Stimulated activated CD4-positive, alpha-beta T cell treated with anti-CD3 and anti-CD28 coated beads, Interleukin-15, amount 100 ng/mL, for 48 hours (primary cell): ENCODE measurements around the gene DAPP1.

Source experiments
- DNase-seq, 2 donors: peaks; one replicate each; pipeline ENCODE4 v3.0.0-alpha.2; 2020; ENCODE audit warnings: low read depth in 2 of 2

The DAPP1 gene

DNA sequence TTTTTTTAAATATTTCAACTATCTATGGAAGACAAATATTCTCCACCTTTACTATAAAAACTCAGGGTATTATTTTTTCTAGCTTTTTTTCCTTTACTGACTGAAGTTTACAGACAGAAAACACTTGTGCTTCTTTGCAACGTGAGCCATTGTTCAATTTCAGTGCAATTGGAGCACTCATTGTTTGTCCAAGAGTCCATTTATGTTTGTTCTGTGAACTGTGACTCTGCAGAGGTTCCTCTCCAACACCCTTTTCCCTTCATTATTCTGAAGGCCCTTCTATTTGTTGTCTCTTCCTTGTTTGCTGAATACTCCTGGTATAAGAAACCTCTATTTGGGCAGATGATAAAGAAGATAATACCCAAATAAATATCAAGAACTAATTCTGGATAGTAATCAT, 37.4 kb downstream of the DAPP1 start:
- DNase-seq: no peak

DNA sequence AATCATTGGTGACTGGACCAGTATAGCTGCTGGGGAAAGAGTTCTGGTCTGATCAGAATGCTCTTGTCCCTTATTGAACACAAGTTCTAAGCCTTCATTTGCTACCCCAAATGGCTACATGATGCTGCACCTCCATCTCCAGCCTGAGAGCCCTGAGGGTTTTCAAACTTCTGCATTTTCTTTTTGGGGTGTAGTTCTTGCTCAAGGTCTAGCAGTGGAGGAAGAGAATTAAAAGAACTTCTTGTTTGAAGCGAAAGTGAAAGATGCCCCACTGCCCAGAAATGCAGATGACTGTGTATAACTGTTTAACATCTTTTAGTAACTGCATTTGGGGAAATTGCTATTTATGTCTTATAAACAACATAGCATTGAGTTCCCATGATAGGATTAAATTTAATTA, 39.1 kb downstream of the DAPP1 start:
- DNase-seq: no peak

DNA sequence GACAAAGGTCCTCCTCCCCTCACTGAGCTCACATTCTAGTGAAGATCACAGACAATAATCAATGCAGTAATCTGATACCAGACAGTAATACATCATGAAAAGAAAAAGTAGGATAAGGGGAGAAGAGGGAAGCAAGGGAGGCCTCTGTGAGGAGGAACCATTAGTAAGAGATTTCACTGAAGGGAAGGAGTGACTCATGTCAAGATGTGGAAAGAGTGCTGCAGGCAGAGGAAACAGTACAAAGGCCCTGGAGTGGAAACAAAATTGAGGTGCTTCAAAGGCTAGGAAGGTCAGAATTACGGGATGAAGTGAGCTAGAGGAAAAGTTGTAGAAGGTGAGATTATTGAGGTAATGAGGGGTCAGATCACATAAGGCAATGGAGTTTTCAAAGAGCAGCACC, 39.5 kb downstream of the DAPP1 start:
- DNase-seq: no peak

DNA sequence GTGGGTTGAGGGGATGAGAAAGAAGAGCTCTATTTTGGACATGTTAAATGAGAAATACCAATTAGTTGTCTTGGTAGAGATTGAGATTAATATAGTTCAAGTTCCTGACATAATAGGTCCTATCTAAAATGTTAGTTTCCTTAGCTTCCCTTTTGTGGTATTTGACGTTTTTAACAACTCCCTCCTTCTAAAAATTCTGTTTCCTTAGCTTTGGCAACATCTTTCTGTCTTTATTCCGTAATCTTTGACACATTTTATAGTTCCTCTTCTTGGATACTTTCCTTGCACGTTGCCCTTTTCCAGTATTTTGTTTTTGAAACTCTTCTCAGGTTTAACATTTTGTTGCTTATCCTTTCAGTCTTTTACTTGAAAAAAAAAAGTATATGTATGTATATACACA, 40.7 kb downstream of the DAPP1 start:
- no peak for DNase-seq

DNA sequence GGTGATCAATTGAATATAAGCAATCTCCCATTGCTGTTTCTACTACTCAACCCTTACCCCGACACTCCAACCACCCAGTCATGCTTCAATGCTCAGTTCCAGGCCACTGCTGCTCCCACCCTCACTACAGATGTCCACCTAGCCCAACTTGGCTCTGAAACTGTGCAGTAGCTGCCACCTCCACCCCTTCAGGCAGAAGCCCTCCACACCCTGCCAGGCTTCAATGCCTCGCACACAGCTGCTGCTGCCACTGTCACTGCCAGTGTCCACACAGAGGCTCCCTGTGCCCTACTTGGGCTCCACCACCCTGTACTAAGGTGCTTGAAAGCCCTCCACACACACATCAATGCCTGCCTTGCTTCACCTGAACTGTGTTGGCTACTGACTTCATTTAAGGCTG, 43.0 kb downstream of the DAPP1 start:
- DNase-seq: no peak

DNA sequence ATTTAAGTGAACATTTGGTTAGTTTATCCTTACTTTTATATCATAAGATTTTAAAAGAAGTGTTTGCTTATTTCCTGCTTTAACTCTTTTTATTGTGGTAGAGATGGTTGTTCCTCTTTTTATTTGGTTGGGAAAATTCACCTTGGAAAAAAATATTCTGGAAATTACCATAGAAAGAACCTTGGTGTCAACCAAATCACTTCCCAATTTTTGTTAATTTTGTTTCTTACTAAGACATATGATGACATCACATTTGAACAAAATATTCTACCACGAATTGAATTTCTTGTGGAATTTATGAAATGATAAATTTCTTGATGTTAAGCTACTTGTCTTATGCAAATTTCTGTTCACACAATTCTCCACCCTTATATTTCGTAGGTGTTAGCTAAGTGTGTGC, 43.9 kb downstream of the DAPP1 start:
- no peak for DNase-seq

DNA sequence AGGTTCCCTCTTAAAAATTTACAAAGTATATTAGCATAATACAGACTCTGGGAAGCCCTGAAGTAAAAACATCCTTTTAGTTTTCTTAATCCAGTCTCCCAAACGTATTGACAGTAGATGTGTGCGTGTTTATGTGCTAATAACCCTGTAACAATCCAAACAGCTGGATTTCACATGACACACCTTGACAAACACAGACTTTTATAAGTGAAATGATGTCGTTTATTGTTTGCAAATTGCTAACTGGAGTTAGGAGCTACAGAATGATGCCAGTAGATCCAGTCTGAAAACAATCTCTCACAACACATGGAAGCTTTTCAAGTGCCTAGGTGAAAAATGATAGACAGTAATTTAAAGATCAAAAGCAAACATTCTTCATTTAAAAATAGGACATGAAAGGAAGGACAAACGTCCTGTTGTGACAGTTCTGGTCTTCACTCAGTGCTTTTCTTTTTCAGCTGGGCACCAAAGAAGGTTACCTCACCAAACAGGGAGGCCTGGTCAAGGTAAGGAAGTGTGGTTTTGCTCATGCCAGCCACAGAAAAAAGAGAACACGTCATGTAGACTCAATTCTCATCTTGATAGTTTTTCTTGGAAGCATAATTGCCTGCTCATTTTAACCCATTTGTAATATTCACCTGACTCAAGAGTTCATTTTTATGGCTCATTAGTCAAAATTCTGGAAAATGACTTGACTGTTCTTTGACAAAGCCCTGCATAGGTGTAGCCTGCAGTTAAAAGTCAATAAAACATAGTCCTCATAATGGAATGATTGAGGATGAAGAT, 44.7 kb downstream of the DAPP1 start:
- DNase-seq: no peak

DNA sequence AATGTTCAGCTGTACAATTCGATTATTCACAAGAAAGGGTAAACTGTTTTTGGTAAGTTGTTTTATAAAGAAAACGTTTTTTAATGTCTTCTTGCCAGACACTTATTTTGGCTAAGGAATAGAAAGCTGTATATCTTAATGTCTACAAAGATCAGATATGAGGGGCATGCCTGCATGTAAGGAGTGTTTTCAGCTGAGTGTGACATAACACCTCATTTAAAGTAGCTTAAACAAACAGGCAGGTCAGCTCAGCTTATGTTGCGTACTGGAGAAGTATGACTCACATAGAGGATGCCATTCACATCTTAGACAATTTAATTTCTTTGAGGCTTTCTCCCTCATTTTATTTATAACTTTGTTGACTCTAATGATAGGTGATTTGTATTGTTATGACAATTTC, 47.2 kb downstream of the DAPP1 start:
- DNase-seq: no peak

DNA sequence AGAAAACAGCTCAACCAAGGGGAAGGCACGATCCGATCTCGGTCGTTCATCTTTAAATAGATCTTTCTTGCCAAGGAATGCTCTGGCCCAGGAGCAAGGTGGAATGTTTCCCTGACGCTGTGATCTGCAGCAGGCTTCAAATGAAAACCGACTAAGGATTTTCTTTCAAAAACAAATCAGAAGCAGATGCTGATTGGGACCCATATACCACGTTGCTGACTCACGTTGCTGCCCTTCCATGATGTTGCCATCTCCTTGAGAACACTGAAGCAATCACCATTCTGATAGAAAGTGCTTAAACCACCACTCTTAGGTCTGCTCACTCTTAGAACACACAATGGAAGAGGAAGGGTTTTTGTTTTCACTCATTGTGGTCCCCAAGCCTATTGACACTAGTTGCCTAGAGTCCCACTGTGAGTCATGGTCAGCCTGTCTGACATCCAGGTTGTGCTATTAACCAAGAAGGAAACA, 51.5 kb downstream of the DAPP1 start:
- DNase-seq: no peak

DNA sequence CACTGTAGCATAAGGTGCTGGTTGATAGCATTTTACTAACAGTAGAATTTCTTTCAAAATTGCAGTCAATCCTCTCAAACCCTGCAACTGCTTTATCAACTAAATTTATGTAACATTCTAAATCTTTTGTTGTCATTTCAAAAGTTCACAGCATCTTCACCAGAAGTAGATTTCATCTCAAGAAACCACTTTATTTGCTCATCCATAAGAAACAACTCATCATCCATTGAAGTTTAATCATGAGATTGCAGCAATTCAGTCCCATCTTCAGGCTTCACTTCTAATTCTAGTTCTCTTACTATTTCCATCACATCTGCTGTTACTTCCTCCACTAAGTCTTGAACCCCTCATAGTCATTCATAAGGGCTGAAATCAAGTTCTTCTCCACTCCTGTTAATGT, 55.9 kb downstream of the DAPP1 start:
- DNase-seq: no peak

DNA sequence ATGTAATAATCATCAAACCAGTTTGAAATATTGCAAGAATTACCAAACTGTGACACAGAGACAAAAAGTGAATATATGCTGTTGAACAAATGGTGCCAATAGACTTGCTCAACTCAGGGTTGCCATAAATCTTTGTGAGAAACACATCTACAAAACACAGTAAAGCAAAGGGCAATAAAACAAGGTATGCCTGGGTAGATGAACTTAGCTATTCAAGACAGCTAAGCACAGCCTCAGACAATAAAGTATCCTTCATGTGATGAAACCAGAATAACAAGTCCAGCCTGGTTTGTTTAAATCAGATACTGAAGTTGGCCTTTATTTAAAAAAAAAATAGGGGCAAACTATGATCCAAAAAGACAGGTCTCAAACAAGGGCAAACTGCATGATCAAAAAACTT, 58.4 kb downstream of the DAPP1 start:
- DNase-seq: no peak

DNA sequence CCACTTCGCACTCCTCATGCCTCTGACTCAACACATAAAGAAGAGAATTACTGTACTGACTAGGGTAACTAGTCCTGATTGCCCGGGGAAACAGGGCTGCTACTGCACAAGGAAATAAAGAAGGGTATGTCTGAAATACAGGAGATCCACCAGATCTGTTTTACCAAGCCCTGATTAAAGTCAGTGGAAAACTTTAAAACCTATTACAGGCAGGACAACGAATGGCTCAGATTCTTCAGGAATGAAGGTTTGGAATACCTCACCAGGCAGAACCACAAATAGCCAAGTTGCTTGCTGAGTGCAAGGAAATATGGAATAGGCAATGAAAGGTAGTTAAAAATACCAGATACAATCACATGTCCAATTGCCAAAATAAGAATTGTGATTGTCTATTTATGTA, 60.3 kb downstream of the DAPP1 start:
- DNase-seq: no peak

DNA sequence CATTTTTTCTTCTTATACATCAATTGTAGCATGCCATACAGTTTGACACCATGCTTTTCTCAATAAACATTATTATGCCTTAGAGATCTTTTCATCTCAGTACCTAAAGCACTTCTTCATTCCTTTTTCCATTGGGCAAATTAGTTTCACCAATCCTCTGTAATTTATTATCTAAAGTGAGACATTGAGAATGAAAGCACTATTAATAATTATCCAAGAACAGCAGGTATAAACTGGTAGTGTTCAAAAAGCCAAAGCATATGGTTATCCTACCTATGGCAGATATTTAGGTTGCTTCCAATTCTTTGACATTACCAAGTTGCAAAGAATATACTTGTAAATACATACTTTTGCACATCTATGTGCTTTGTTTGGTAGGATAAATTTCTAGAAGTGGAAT, 62.0 kb downstream of the DAPP1 start:
- DNase-seq: no peak

DNA sequence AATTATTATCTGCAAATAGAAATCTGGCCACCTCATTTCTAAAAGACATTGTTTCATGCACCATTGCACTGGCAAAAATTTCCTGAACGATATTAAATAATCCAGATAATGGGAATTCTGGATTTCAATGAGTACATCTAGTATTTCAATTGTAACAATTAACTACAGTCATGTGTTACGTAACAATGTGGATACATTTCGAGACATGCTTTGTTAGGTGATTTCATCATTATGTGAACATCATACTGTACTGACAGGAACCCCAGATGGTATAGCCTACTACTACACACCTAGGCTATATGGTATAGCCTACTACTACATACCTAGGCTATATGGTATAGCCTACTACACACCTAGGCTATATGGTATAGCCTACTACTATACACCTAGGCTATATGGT, 62.8 kb downstream of the DAPP1 start:
- DNase-seq: no peak

DNA sequence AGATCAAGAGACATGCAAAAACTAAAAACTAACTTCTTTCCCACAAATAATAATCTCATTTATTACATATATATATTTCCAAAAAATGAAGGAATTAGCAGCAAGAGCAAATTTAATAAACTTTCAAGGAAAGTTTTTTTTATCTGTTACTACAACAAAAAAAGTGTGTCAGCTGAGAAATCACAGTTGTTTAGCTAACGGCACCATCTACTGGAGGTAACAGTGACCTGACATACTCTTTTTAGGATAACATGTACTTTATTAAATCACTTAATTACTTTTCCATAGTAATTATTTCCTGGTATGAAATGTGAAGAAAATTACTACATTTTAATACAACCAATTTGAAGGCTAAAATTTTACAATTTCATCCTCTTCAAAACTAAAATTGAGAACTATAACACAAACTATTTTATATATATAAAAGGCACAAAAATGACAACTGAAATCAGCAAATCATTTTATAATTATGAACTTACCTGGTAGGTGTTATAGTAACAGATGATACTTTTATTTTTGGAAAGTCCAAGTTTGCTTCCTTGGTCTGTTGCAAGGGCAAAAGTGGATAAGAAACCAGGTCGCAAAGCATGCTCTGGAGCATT, 68.5 kb downstream of the DAPP1 start:
- no peak for DNase-seq

DNA sequence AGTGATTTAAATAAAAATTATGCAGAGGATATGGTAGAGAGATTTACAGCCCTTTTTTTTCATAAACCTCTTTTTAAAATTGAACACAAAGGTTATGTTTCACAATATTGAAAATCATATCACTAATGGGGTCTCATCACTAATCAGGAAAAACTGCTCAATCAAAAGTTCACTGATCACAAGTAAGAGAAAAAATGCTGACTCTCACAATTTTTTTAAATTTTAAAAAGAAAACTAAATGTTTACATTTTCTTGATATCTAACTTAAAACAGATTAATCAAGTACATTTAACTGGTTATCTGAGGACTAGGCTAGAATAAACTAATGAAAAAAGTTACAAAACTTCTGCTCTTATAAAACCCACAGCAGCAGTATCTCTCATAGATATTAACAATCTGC, 69.1 kb downstream of the DAPP1 start:
- DNase-seq: no peak

DNA sequence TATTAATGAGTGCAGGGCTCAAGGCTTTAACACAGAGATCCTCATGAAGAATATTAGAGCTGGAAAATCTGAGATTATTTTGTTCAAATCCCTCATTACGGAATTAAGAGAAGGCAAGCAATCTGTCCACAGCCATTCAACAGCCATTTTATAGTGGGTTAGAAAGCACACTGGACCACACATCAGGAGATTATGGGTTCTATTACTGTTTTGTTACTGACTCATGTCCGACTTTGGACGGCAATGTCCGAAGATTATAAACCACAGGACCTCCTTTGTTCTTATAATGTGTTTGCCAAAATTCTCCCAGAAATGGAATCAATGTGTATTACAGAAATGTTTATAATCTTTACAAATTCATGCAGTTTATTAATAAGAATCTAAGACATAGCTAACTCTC, 69.5 kb downstream of the DAPP1 start:
- no peak for DNase-seq

DNA sequence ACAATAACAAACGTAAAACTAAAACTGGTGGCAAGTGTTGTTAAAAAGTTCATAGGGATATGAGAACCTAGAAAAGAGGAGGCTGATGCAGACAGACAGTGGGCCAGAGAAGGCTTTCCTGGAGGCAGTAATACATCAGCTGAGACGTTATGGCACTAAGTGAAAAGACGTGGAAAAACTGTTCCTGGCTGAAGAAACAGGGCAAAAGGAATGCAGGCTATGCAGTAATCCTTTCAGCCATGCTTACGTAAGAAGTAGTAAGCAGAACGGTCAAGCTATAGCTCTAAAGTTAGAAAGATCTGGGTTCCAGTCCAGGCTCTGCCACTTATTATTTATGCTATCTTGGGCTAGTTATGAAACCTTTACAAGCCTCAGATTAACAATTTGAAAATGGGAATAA, 71.2 kb downstream of the DAPP1 start:
- no peak for DNase-seq

DNA sequence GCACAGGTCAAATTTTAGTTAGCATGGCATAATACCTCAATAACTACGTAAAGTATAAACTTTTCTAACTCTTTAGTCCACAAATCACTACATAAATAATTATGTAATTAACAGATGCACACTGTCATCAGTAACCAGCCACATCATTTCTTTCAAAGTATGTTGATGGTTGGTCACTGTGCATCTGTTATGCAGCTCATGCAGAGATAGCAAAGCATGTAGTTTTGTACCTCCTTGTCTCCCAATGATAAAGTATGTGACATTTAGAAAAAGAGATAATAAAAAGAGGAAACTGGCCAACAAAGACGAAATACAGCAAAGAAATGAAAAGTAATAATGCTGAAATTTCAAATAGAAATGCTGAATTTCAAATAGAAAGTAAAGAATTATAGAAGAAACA, 74.7 kb downstream of the DAPP1 start:
- no peak for DNase-seq

DNA sequence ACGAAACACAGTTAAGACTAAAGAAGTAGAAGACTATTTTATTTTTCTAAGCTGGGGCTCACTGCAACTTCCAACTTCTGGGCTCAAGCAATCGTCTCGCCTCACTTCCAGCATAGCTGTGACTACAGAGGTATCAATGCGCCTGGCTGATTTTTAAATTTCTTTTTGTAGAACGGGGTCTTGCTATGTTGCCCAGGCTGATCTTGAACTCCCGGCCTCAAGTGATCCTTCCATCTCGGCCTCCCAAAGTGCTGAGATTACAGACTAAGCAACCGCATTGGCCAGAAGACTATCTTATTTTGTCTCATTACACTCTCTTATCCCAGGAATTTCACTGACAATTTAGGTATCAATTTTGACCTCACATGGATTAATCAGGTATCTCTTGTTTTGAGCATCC, 76.4 kb downstream of the DAPP1 start:
- DNase-seq: no peak

DNA sequence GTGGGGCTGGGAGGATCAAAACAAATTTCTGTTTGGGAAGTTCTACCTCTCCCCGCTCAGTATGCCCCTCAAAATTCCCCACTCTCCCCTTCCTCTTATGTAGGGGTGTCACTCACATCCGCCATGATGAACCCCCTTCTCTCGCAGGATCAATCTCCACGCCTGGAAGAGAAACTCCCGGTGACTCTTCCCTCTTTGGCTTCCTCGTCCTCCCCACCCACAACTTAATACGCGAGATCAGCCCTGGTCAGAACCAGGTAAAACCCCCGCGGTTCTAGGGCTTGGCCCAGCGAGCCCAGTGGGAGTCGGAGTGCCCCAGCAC, 77.2 kb downstream of the DAPP1 start:
- DNase-seq: no peak

DNA sequence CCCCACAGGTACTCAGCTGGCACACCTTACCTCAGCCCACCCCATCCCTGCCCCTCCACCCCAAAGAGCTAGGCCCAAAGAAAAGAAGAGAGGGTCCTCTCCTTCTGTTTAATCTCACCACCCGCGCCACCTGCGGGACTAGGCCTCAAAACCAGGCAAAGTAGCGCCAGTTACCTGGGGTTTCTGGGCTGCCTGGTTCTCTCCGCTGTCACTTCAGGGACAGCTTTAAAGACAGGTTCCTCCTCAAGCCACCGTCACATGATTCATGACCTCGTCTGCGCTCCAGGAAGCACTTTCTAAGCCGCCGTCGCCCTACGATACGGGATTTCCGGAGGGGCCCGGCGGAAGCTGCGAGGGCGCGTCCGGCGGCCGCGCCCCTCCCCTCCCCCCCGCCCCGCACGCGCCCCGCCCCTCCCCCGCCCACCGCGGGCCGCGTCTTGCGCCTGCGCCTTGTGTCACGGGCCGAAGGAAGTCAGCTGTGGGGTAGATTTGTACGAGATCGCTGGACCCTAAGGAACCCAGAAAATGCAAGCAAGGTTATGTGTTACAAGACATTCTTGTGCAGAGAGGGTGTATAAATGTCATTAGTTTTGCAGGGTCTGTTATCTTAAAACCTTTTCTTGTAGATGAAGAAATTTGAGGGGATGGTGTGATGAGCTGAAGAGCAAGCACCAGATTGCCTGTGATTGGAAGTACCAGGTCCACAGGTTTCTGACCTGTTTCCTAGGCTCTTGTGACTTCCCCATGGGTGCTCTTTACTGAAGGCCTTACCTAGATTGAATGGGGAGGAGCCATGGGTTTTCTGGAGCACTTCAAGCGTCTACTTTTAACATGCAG, 77.8 kb downstream of the DAPP1 start, which contains the start of gene LAMTOR3:
Gene LAMTOR3, minus strand, starts transcription at position 267 of the 837 bp plus-strand sequence. CDS start 464 bp downstream, outside the sequence.
- peak; percentile 81 to 82 for DNase-seq

DNA sequence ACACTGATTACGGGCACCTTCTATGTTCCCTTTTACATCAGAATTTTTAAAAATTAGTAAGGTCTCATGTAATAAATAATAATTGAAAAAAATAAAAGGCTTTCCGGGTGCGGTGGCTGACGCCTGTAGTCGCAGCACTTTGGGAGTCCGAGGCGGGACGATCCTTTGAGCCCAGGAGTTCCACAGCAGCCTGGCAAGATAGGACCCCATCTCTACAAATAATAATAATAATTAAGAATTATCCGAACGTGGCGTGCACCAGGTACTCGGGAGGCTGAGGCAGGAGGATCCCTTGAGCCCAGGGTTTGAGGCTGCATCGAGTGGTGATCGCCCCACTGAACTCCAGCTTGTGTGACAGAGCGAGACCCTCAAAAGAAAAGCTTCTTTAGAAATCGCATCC, 78.4 kb downstream of the DAPP1 start:
- DNase-seq: no peak
